Measurements from ENCODE around the gene TMEM179.

The TMEM179 gene

DNA sequence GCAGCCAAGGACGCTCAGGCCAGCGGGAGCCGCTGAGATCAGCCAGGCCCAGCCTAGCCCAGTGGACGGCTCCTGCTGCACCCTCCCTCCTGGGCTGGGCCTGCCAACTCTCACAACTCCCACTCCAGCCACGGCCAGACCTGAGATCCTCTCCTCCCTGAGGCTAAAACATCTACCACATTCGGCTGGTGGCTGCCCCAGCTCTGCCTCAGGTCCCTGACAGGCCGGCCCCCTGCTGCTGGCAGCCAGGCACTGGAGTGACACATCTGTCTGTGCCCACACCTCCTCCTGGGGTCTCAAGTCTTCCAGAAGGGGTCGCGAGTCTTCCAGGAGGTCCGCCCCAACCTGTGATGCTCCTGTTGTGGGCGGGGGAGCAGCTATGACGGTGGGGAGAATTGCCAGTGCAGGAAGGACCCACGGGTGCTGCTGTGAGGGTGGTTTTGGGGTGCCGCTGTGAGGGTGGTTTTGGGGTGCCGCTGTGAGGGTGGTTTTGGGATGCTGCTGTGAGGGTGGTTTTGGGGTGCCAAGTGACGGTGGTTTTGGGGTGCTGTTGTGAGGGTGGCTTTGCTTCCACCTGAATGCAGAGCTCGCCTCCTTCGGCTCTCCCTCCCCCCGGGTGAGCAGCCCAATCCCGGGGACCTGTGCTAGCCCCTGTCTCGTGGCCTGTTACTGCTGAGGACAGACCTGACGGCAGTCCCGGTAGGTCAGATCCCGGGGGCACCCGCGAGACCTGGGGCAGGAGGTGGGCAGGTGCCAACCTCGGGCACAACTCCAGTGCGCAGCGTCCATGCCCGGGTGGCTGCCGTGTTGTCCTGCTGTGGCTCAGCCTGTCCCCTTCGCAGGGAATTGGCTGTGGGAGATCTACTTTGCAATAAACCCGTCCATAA is 52.5 kb downstream of the TMEM179 start:
- H3K4me3 ChIP-seq (ENCODE audit: low read length), result no peak overlapping the region
- no peaks in the 10 kb centered on the region for H3K9me3 ChIP-seq (ENCODE audit: control insufficient read depth, low read length)
- peaks cover 10% of the 10 kb centered on the region for H3K27me3 ChIP-seq (ENCODE audit: control insufficient read depth, insufficient read depth, low read length)
- no peak overlapping the region for H3K9ac ChIP-seq (ENCODE audit: low read length)
- H3K36me3 ChIP-seq (ENCODE audit: control insufficient read depth, insufficient read depth, low read length), result no peaks in the 10 kb centered on the region
- no peaks in the 10 kb centered on the region for H3K4me1 ChIP-seq (ENCODE audit: control insufficient read depth, insufficient read depth, low read length)

- Histone ChIP-seq H3K36me3 (ENCODE audit: control insufficient read depth, insufficient read depth, low read length) (no peaks in the 10 kb centered on the region), H3K27me3 (ENCODE audit: control insufficient read depth, insufficient read depth, low read length) (peaks cover 13% of the 10 kb centered on the region), H3K9me3 (ENCODE audit: control insufficient read depth, low read length) (no peaks in the 10 kb centered on the region), H3K9ac (ENCODE audit: low read length) (no peak overlapping the region), H3K4me1 (ENCODE audit: control insufficient read depth, insufficient read depth, low read length) (no peaks in the 10 kb centered on the region), H3K4me3 (ENCODE audit: low read length) (no peak overlapping the region)
These were observed 53.5 kb downstream of the TMEM179 start for GRCh38 chr14:104550861-104551728.

GRCh38 chr14:104550340-104550860 is 54.2 kb downstream of the TMEM179 start:
- H3K27me3 ChIP-seq (ENCODE audit: control insufficient read depth, insufficient read depth, low read length), result peaks cover 20% of the 10 kb centered on the region
- H3K4me3 ChIP-seq (ENCODE audit: low read length), result no peak overlapping the region
- no peaks in the 10 kb centered on the region for H3K4me1 ChIP-seq (ENCODE audit: control insufficient read depth, insufficient read depth, low read length)
- no peaks in the 10 kb centered on the region for H3K9me3 ChIP-seq (ENCODE audit: control insufficient read depth, low read length)
- no peak overlapping the region for H3K9ac ChIP-seq (ENCODE audit: low read length)
- no peaks in the 10 kb centered on the region for H3K36me3 ChIP-seq (ENCODE audit: control insufficient read depth, insufficient read depth, low read length)

- no peaks in the 10 kb centered on the region for H3K36me3 ChIP-seq (ENCODE audit: control insufficient read depth, insufficient read depth, low read length)
- H3K27me3 ChIP-seq (ENCODE audit: control insufficient read depth, insufficient read depth, low read length), result peaks cover 27% of the 10 kb centered on the region
- no peak overlapping the region for H3K4me3 ChIP-seq (ENCODE audit: low read length)
- H3K9me3 ChIP-seq (ENCODE audit: control insufficient read depth, low read length), result no peaks in the 10 kb centered on the region
- no peak overlapping the region for H3K9ac ChIP-seq (ENCODE audit: low read length)
- H3K4me1 ChIP-seq (ENCODE audit: control insufficient read depth, insufficient read depth, low read length), result no peaks in the 10 kb centered on the region
These were observed 54.8 kb downstream of the TMEM179 start for GRCh38 chr14:104549536-104550339.

DNA sequence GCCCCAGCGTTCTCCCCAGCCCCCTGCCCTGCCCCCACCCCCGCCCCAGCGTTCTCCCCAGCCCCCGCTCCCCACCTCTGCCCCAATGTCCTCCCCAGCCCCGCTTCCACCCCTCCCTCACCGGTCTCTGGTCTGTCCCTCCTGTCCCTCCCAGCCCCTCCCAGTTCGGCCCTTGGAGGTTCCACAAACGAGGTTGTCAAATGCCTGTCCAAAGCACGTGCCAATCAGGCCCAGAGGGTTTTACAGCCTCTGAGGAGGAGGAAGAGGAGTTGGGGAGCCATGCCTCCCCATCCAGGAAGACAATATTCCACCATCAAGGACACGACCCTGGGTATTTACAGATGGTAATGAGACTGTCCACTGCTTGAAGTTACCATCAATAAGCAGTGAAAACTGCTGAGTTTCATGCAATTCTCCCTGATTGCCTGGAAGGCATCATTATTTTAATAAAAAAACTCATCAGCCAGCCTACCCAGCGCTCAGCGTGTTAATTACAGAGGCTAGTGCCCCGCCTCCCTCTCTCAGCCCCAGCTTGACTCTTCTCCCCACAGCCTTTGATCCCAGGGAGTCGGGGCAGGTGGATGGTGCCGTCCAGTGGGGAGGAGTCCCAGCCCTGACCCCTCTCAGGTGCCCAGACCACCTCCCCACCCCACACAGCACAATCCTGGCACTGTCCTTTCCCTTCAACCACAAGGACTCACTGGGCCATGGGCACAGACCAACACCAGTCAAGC is 55.6 kb downstream of the TMEM179 start:
- H3K9ac ChIP-seq (ENCODE audit: low read length), result no peak overlapping the region
- H3K27me3 ChIP-seq (ENCODE audit: control insufficient read depth, insufficient read depth, low read length), result peaks cover 31% of the 10 kb centered on the region
- no peaks in the 10 kb centered on the region for H3K36me3 ChIP-seq (ENCODE audit: control insufficient read depth, insufficient read depth, low read length)
- H3K4me1 ChIP-seq (ENCODE audit: control insufficient read depth, insufficient read depth, low read length), result no peaks in the 10 kb centered on the region
- no peaks in the 10 kb centered on the region for H3K9me3 ChIP-seq (ENCODE audit: control insufficient read depth, low read length)
- H3K4me3 ChIP-seq (ENCODE audit: low read length), result no peak overlapping the region

DNA sequence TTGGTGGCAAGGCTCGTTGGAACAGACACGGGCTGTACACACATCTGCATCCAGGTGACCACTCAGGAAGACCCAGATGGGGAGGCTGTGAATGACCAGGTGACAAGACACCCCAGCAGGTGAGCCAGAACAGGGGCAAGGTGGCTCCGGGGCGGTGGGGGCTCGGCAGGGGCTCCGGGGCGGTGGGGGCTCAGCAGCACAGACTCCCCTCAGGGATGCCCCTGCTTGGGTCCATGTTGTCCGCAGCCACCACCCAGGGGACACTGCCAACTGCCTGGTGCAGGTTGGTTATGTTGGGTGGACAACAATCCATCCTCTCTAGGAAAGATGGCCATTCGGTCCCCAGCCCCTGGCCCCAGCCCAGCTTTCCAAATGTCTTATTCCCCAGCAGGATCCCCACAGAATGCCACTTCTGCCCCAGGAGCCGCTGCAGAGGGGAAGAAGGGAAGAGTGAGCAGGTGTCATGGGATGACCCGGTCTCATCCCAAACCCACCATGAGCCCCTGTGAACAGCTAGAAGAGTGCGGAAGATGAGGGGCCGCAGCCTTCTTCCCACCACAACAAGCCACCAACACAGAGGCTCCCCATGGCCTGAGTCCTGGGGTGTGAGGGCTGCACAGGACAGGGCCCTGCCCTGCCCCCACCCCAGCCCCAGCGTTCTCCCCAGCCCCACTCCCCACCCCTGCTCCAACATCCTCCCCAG is 56.4 kb downstream of the TMEM179 start:
- Histone ChIP-seq H3K4me3 (ENCODE audit: low read length) (no peak overlapping the region), H3K9ac (ENCODE audit: low read length) (no peak overlapping the region), H3K36me3 (ENCODE audit: control insufficient read depth, insufficient read depth, low read length) (no peaks in the 10 kb centered on the region), H3K27me3 (ENCODE audit: control insufficient read depth, insufficient read depth, low read length) (peaks cover 31% of the 10 kb centered on the region), H3K4me1 (ENCODE audit: control insufficient read depth, insufficient read depth, low read length) (no peaks in the 10 kb centered on the region), H3K9me3 (ENCODE audit: control insufficient read depth, low read length) (no peaks in the 10 kb centered on the region)

- no peaks in the 10 kb centered on the region for H3K36me3 ChIP-seq (ENCODE audit: control insufficient read depth, insufficient read depth, low read length)
- H3K4me1 ChIP-seq (ENCODE audit: control insufficient read depth, insufficient read depth, low read length), result no peaks in the 10 kb centered on the region
- H3K27me3 ChIP-seq (ENCODE audit: control insufficient read depth, insufficient read depth, low read length), result peaks cover 31% of the 10 kb centered on the region
- no peak overlapping the region for H3K9ac ChIP-seq (ENCODE audit: low read length)
- H3K9me3 ChIP-seq (ENCODE audit: control insufficient read depth, low read length), result no peaks in the 10 kb centered on the region
- H3K4me3 ChIP-seq (ENCODE audit: low read length), result no peak overlapping the region
These were observed 57.1 kb downstream of the TMEM179 start for GRCh38 chr14:104547310-104547997.

DNA sequence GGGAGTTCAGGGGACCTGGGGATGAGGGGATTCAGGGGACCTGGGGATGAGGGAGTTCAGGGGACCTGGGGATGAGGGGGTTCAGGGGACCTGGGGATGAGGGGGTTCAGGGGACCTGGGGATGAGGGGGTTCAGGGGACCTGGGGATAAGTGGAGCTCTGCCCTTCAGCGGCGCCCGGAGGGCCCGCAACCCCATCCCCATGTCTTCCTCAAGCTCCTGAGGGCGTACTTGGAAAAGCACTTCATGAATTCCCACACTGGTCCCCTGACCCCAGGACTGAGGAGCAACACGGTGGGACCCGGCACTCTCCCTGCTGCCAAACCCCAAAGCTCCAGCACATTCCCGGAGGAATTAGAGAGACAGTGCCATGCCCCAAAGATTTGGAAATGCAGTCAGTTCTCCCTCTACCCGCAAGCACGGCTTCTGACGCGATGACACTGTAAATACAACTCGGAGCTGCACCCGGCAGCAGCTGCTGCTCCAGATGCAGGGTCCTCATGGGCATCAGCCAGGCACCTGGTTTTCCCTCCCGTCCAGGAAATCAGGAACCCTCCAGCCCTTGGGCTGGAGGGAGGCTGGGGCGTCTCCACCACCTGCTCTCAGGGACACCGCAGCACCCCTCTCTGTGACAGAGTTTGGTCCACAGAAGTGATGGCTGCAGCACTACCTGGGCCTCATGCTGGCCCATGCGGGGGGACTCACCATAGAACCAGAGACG is 57.8 kb downstream of the TMEM179 start:
- peaks cover 31% of the 10 kb centered on the region for H3K27me3 ChIP-seq (ENCODE audit: control insufficient read depth, insufficient read depth, low read length)
- H3K9me3 ChIP-seq (ENCODE audit: control insufficient read depth, low read length), result no peaks in the 10 kb centered on the region
- no peaks in the 10 kb centered on the region for H3K4me1 ChIP-seq (ENCODE audit: control insufficient read depth, insufficient read depth, low read length)
- H3K36me3 ChIP-seq (ENCODE audit: control insufficient read depth, insufficient read depth, low read length), result no peaks in the 10 kb centered on the region
- H3K9ac ChIP-seq (ENCODE audit: low read length), result no peak overlapping the region
- H3K4me3 ChIP-seq (ENCODE audit: low read length), result no peak overlapping the region

- Histone ChIP-seq H3K9me3 (ENCODE audit: control insufficient read depth, low read length) (no peaks in the 10 kb centered on the region), H3K27me3 (ENCODE audit: control insufficient read depth, insufficient read depth, low read length) (peaks cover 27% of the 10 kb centered on the region), H3K4me3 (ENCODE audit: low read length) (no peak overlapping the region), H3K9ac (ENCODE audit: low read length) (no peak overlapping the region), H3K36me3 (ENCODE audit: control insufficient read depth, insufficient read depth, low read length) (no peaks in the 10 kb centered on the region), H3K4me1 (ENCODE audit: control insufficient read depth, insufficient read depth, low read length) (no peaks in the 10 kb centered on the region)
These were observed 58.5 kb downstream of the TMEM179 start for GRCh38 chr14:104545942-104546501.

Measured in mucosa of stomach (tissue), 1 donor.